GM19372 (cell line): ENCODE measurements around the gene CERK.

Source experiments
- ATAC-seq: cut with Tn5 transposase; IDR thresholded peaks from one replicate; pipeline ENCODE4 v1.9.1; 2021; ENCODE audit warnings: mild to moderate bottlenecking, low read depth, moderate library complexity; ENCODE audit not compliant: unreplicated experiment

Gene CERK

GRCh38 chr22:46766611-46767010, 28.6 kb upstream of the CERK start:
- ATAC-seq = no peak

GRCh38 chr22:46764779-46765485, 26.9 kb upstream of the CERK start:
- ATAC-seq = no peak

GRCh38 chr22:46764140-46764680, 26.2 kb upstream of the CERK start:
- no peak for ATAC-seq

- peak; percentile 59 for ATAC-seq
These were observed 25.1 kb upstream of the CERK start for GRCh38 chr22:46763051-46763705.

- peak; percentile 70 for ATAC-seq
These were observed 24.4 kb upstream of the CERK start, which contains the start of gene TBC1D22A for GRCh38 chr22:46762238-46763050. TSS of gene TBC1D22A (plus strand) at chr22:46762650. CDS start at chr22:46762787, 137 bp downstream.

- ATAC-seq = no peak
These were observed 23.6 kb upstream of the CERK start for GRCh38 chr22:46761539-46762237.

- no peak for ATAC-seq
These were observed 23.0 kb upstream of the CERK start for GRCh38 chr22:46761017-46761416.

GRCh38 chr22:46758867-46759290, 20.8 kb upstream of the CERK start:
- no peak for ATAC-seq

- ATAC-seq = no peak
These were observed 20.1 kb upstream of the CERK start for GRCh38 chr22:46758121-46758520.

GRCh38 chr22:46757104-46757503, 19.1 kb upstream of the CERK start:
- ATAC-seq = no peak

GRCh38 chr22:46756097-46756496, 18.0 kb upstream of the CERK start:
- ATAC-seq = no peak

- ATAC-seq = no peak
These were observed 17.5 kb upstream of the CERK start for GRCh38 chr22:46755525-46755924.

GRCh38 chr22:46754826-46755225, 16.8 kb upstream of the CERK start:
- no peak for ATAC-seq

- ATAC-seq = no peak
These were observed 16.2 kb upstream of the CERK start for GRCh38 chr22:46754110-46754799.

- no peak for ATAC-seq
These were observed 15.7 kb upstream of the CERK start for GRCh38 chr22:46753761-46754109.

- ATAC-seq = no peak
These were observed 15.3 kb upstream of the CERK start for GRCh38 chr22:46753360-46753759.

- no peak for ATAC-seq
These were observed 14.9 kb upstream of the CERK start for GRCh38 chr22:46752988-46753310.

- ATAC-seq = no peak
These were observed 14.4 kb upstream of the CERK start for GRCh38 chr22:46752286-46752987.

- no peak for ATAC-seq
These were observed 12.9 kb upstream of the CERK start for GRCh38 chr22:46750863-46751443.
